OCI-LY7 (cell line): ENCODE data around the gene HECW1.

Experiments
- EZH2phosphoT487 ChIP-seq: fragments of 200-600 bp; sonication (generic); IDR thresholded peaks from 2 replicates; pipeline ENCODE4 v1.6.1; 2018; ENCODE audit warnings: low read depth, borderline replicate concordance, mild to moderate bottlenecking, mixed run types, antibody characterized with exemption, low read length, moderate library complexity, mixed read lengths
- TF ChIP-seq, protein P1 (sequence below): fragments of 200-600 bp; sonication (generic); conservative IDR thresholded peaks from 2 replicates; pipeline ENCODE4 v1.5.1; 2014; ENCODE audit warnings: mild to moderate bottlenecking, antibody characterized with exemption, low read length, moderate library complexity, mixed read lengths

- TF ChIP-seq, protein P1, sequence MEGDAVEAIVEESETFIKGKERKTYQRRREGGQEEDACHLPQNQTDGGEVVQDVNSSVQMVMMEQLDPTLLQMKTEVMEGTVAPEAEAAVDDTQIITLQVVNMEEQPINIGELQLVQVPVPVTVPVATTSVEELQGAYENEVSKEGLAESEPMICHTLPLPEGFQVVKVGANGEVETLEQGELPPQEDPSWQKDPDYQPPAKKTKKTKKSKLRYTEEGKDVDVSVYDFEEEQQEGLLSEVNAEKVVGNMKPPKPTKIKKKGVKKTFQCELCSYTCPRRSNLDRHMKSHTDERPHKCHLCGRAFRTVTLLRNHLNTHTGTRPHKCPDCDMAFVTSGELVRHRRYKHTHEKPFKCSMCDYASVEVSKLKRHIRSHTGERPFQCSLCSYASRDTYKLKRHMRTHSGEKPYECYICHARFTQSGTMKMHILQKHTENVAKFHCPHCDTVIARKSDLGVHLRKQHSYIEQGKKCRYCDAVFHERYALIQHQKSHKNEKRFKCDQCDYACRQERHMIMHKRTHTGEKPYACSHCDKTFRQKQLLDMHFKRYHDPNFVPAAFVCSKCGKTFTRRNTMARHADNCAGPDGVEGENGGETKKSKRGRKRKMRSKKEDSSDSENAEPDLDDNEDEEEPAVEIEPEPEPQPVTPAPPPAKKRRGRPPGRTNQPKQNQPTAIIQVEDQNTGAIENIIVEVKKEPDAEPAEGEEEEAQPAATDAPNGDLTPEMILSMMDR = no peak
- TF ChIP-seq EZH2phosphoT487 = no peak
Observed at GRCh38 chr7:43460733-43461348, 348.4 kb downstream of the HECW1 start.
